Hepatocyte (in vitro differentiated cells): ENCODE measurements around the gene WNK2. TPM values are rescaled to one million over a fixed set of nuclear protein-coding genes. Genes with fewer than 3 reads are reported as not detected.

ENCODE experiments used
- DNase-seq: peaks from one replicate; pipeline ENCODE4 v3.0.0-alpha.2; 2016; ENCODE audit warnings: low spot score
- H2AFZ ChIP-seq: fragments of 200-600 bp; sonication (generic); 2 replicates; pipeline ENCODE4 v1.6.0; 2016; ENCODE audit warnings: antibody characterized with exemption, mild to moderate bottlenecking
- H3K27ac ChIP-seq: fragments of 200-600 bp; sonication (generic); 2 replicates; pipeline ENCODE4 v1.5.1; 2016; ENCODE audit warnings: mild to moderate bottlenecking
- H3K27me3 ChIP-seq: fragments of 200-600 bp; sonication (generic); 2 replicates; pipeline ENCODE4 v1.6.1; 2016
- H3K36me3 ChIP-seq: fragments of 200-600 bp; sonication (generic); replicated peaks from 2 replicates; pipeline ENCODE4 v1.5.1; 2016; ENCODE audit warnings: low read depth; ENCODE audit not compliant: insufficient read depth
- H3K4me1 ChIP-seq: fragments of 200-600 bp; sonication (generic); 2 replicates; pipeline ENCODE4 v1.5.1; 2016; ENCODE audit warnings: mild to moderate bottlenecking, moderate library complexity; ENCODE audit not compliant: insufficient read depth
- H3K4me2 ChIP-seq: fragments of 200-600 bp; sonication (generic); 2 replicates; pipeline ENCODE4 v1.6.0; 2016
- H3K4me3 ChIP-seq: fragments of 200-600 bp; sonication (generic); 2 replicates; pipeline ENCODE4 v1.5.1; 2016; ENCODE audit warnings: mild to moderate bottlenecking
- H3K79me2 ChIP-seq: fragments of 200-600 bp; sonication (generic); 2 replicates; pipeline ENCODE4 v1.6.0; 2017; ENCODE audit warnings: mild to moderate bottlenecking
- H3K9me2 ChIP-seq: fragments of 200-600 bp; sonication (generic); replicated peaks from 2 replicates; pipeline ENCODE4 v1.6.0; 2017; ENCODE audit warnings: mild to moderate bottlenecking; ENCODE audit not compliant: insufficient read depth
- H3K9me3 ChIP-seq: fragments of 200-600 bp; sonication (generic); 2 replicates; pipeline ENCODE4 v1.5.1; 2016; ENCODE audit warnings: low read depth, mild to moderate bottlenecking
- H4K20me1 ChIP-seq: fragments of 200-600 bp; sonication (generic); 2 replicates; pipeline ENCODE4 v1.6.0; 2016; ENCODE audit warnings: mild to moderate bottlenecking; ENCODE audit not compliant: insufficient read depth, poor library complexity, severe bottlenecking
- CTCF ChIP-seq: fragments of 200-600 bp; sonication (generic); IDR thresholded peaks from 2 replicates; pipeline ENCODE4 v1.5.1; 2016; ENCODE audit warnings: antibody characterized with exemption, mild to moderate bottlenecking; ENCODE audit not compliant: poor library complexity
- EZH2 ChIP-seq: fragments of 200-600 bp; sonication (generic); IDR thresholded peaks from 2 replicates; pipeline ENCODE4 v1.6.1; 2016; ENCODE audit warnings: antibody characterized with exemption, mild to moderate bottlenecking, borderline replicate concordance
- EZH2phosphoT487 ChIP-seq: fragments of 200-600 bp; sonication (generic); IDR thresholded peaks from one replicate; pipeline ENCODE4 v1.6.1; 2018; ENCODE audit warnings: antibody characterized with exemption, mild to moderate bottlenecking, low read depth, moderate library complexity; ENCODE audit not compliant: unreplicated experiment, severe bottlenecking
- WGBS: methylation state at CpG from one replicate; pipeline ENCODE4 v1.1.6; 2016; ENCODE audit warnings: low lambda C conversion rate; ENCODE audit errors: missing lambda C conversion rate; 5-methylcytosine and 5-hydroxymethylcytosine counted together
- polyA plus RNA-seq: library from polyadenylated mRNA; unstranded; fragments of >200 nt; fragmentation: Nextera tagmentation; extraction: Ambion mirVana; gene quantifications from 2 replicates; pipeline ENCODE4 v1.2.1, GENCODE V29; 2016
- total RNA-seq: library from RNA; depleted of rRNA; stranded (reverse); fragments of >200 nt; gene quantifications from 2 replicates; pipeline ENCODE4 v1.2.3, GENCODE V29; 2014

WNK2 gene
- total and polyA plus RNA-seq, 2 experiments from 2014 or later: 8.9 to 13.5 TPM

- no peaks in the 10 kb centered on the region for H3K4me1 ChIP-seq
- no peak for DNase-seq
- H3K4me3 ChIP-seq: no peak overlapping the region
- H3K9me2 ChIP-seq: no peaks in the 10 kb centered on the region
- H3K9me3 ChIP-seq: no peaks in the 10 kb centered on the region
- H3K27ac ChIP-seq: no peak overlapping the region
- no peak overlapping the region for H3K4me2 ChIP-seq
- no peaks in the 10 kb centered on the region for H3K36me3 ChIP-seq
- H3K79me2 ChIP-seq: no peaks in the 10 kb centered on the region
- TF ChIP-seq CTCF (no peak), EZH2 (no peak), EZH2phosphoT487 (no peak)
- H3K27me3 ChIP-seq: no peaks in the 10 kb centered on the region
- WGBS: 91% methylated on average over 20 of the region's 20 CpGs
- no peaks in the 10 kb centered on the region for H4K20me1 ChIP-seq
- H2AFZ ChIP-seq: no peak overlapping the region
Observed at GRCh38 chr9:93172666-93173364, 11.1 kb upstream of the WNK2 start.

GRCh38 chr9:93173365-93174051 is 10.4 kb upstream of the WNK2 start:
- H2AFZ ChIP-seq: no peak overlapping the region
- no peaks in the 10 kb centered on the region for H3K4me1 ChIP-seq
- H4K20me1 ChIP-seq: no peaks in the 10 kb centered on the region
- no peak for TF ChIP-seq CTCF
- TF ChIP-seq EZH2: no peak
- TF ChIP-seq EZH2phosphoT487: no peak
- no peaks in the 10 kb centered on the region for H3K27me3 ChIP-seq
- no peaks in the 10 kb centered on the region for H3K36me3 ChIP-seq
- no peak for DNase-seq
- H3K4me3 ChIP-seq: no peak overlapping the region
- H3K79me2 ChIP-seq: no peaks in the 10 kb centered on the region
- no peaks in the 10 kb centered on the region for H3K9me2 ChIP-seq
- no peak overlapping the region for H3K27ac ChIP-seq
- H3K4me2 ChIP-seq: no peak overlapping the region
- no peaks in the 10 kb centered on the region for H3K9me3 ChIP-seq
- WGBS: 71% methylated on average over 12 of the region's 12 CpGs

GRCh38 chr9:93174976-93175375 is 9.0 kb upstream of the WNK2 start:
- Histone ChIP-seq H3K27ac (no peak overlapping the region), H3K9me3 (no peaks in the 10 kb centered on the region), H3K4me3 (no peak overlapping the region), H3K79me2 (no peaks in the 10 kb centered on the region), H3K27me3 (no peaks in the 10 kb centered on the region), H4K20me1 (no peaks in the 10 kb centered on the region), H3K4me1 (no peaks in the 10 kb centered on the region), H3K36me3 (no peaks in the 10 kb centered on the region), H2AFZ (no peak overlapping the region), H3K4me2 (no peak overlapping the region), H3K9me2 (no peaks in the 10 kb centered on the region)
- 85% methylated on average over 3 of the region's 3 CpGs for WGBS
- no peak for DNase-seq
- TF ChIP-seq CTCF (no peak), EZH2phosphoT487 (no peak), EZH2 (no peak)
